ENCODE measurements around the gene ABHD16A. TPM values are rescaled to one million over a fixed set of nuclear protein-coding genes. Genes with fewer than 3 reads are reported as not detected.

ABHD16A gene
- total and polyA plus RNA-seq, 2 of the 13 experiments (the other 11 are each of a cell fraction or from before 2014, with no cell fraction given): 43.5 to 45.4 TPM

DNA sequence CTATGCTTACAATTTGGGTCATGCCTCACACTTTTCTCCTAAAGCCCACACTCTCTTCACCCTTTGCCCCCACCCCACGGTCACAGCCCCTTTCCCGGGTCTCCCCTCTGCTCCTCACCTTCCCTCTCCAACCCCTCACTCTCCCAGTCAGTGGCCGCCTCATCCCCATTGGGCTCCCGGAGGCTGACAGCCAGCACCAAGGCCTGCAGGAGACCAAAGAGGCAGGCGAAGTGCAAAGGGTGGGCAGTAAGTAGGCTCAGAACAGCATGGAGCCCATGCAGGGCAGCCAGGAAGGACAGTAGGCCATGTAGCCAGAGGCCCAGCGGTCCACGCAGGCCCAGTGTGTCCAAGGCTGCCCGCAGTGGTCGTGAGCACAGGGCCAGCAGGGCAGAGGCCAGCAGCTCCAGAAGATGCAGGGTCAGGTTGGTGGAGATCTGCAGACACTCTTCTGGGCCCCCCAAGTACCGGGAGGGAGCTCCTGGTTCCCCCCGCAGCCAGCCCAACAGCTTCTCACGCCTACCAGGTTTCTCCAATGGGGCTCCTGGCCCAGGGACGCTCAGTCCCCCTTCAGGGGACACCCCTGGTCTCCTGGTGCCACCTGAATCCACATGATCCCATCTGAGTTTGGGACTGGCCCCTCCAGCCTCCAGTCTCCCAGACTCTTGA, 44.0 kb downstream of the ABHD16A start (continued):
- TF ChIP-seq, protein P1, sequence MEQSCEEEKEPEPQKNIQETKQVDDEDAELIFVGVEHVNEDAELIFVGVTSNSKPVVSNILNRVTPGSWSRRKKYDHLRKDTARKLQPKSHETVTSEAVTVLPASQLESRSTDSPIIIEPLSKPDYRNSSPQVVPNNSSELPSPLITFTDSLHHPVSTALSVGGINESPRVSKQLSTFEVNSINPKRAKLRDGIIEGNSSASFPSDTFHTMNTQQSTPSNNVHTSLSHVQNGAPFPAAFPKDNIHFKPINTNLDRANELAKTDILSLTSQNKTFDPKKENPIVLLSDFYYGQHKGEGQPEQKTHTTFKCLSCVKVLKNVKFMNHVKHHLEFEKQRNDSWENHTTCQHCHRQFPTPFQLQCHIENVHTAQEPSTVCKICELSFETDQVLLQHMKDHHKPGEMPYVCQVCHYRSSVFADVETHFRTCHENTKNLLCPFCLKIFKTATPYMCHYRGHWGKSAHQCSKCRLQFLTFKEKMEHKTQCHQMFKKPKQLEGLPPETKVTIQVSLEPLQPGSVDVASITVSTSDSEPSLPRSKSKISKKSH (CRISPR knock-in tag; IDR thresholded peaks at IDR 0.05; ENCODE audit: borderline replicate concordance): peak; percentile 17; the same call in 1 of the 2 replicates
- TF ChIP-seq ZNF883 (CRISPR knock-in tag; IDR thresholded peaks at IDR 0.05; ENCODE audit: not compliant biosample characterization) (peak; percentile 46), KAT7 (CRISPR knock-in tag; IDR thresholded peaks at IDR 0.05; ENCODE audit: borderline replicate concordance) (no peak), HMGA1 (CRISPR knock-in tag; conservative IDR thresholded peaks at IDR 0.05) (no peak), ZNF816 (CRISPR knock-in tag; IDR thresholded peaks at IDR 0.05; ENCODE audit: borderline replicate concordance) (no peak), ZFY (CRISPR knock-in tag; IDR thresholded peaks at IDR 0.05) (peak; percentile 63), HOXA9 (CRISPR knock-in tag; IDR thresholded peaks at IDR 0.05; ENCODE audit: borderline replicate concordance) (0 out of 2 replicates have a peak, but pooled peaks have one; percentile 11), ZSCAN21 (CRISPR knock-in tag; IDR thresholded peaks at IDR 0.05; ENCODE audit: borderline replicate concordance) (peak; percentile 75; the same call in 1 of the 2 replicates), ZNF30 (CRISPR knock-in tag; IDR thresholded peaks at IDR 0.05) (peak; percentile 40; the same call in 1 of the 2 replicates), ZNF569 (CRISPR knock-in tag; IDR thresholded peaks at IDR 0.05; ENCODE audit: borderline replicate concordance) (no peak), KLF13 (CRISPR knock-in tag; IDR thresholded peaks at IDR 0.05) (no peak), ZNF101 (CRISPR knock-in tag; IDR thresholded peaks at IDR 0.05; ENCODE audit: borderline replicate concordance, low read depth) (no peak), TBX3 (IDR thresholded peaks at IDR 0.05; ENCODE audit: borderline replicate concordance) (no peak), SRY (CRISPR knock-in tag; IDR thresholded peaks at IDR 0.05) (peak; percentile 71; the same call in 1 of the 2 replicates), KDM5B (CRISPR knock-in tag; IDR thresholded peaks at IDR 0.05; ENCODE audit: borderline replicate concordance) (peak; percentile 67), NFYB (CRISPR knock-in tag; IDR thresholded peaks at IDR 0.05) (no peak; the same call in 1 of the 2 replicates), ZFX (CRISPR knock-in tag; IDR thresholded peaks at IDR 0.05; ENCODE audit: low read depth) (peak; percentile 71; the same call in 1 of the 2 replicates), TMF1 (CRISPR knock-in tag; IDR thresholded peaks at IDR 0.05; ENCODE audit: low read depth) (peak; percentile 29; the same call in 1 of the 2 replicates), ZNF775 (CRISPR knock-in tag; IDR thresholded peaks at IDR 0.05; ENCODE audit: borderline replicate concordance) (no peak), ZNF713 (CRISPR knock-in tag; IDR thresholded peaks at IDR 0.05) (0 out of 2 replicates have a peak, but pooled peaks have one; percentile 46), ONECUT2 (CRISPR knock-in tag; IDR thresholded peaks at IDR 0.05) (no peak)
- TF ChIP-seq, protein P2, sequence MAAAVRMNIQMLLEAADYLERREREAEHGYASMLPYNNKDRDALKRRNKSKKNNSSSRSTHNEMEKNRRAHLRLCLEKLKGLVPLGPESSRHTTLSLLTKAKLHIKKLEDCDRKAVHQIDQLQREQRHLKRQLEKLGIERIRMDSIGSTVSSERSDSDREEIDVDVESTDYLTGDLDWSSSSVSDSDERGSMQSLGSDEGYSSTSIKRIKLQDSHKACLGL (CRISPR knock-in tag; IDR thresholded peaks at IDR 0.05): 0 out of 2 replicates have a peak, but pooled peaks have one; percentile 28
- TF ChIP-seq, protein P3, sequence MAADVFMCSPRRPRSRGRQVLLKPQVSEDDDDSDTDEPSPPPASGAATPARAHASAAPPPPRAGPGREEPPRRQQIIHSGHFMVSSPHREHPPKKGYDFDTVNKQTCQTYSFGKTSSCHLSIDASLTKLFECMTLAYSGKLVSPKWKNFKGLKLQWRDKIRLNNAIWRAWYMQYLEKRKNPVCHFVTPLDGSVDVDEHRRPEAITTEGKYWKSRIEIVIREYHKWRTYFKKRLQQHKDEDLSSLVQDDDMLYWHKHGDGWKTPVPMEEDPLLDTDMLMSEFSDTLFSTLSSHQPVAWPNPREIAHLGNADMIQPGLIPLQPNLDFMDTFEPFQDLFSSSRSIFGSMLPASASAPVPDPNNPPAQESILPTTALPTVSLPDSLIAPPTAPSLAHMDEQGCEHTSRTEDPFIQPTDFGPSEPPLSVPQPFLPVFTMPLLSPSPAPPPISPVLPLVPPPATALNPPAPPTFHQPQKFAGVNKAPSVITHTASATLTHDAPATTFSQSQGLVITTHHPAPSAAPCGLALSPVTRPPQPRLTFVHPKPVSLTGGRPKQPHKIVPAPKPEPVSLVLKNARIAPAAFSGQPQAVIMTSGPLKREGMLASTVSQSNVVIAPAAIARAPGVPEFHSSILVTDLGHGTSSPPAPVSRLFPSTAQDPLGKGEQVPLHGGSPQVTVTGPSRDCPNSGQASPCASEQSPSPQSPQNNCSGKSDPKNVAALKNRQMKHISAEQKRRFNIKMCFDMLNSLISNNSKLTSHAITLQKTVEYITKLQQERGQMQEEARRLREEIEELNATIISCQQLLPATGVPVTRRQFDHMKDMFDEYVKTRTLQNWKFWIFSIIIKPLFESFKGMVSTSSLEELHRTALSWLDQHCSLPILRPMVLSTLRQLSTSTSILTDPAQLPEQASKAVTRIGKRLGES (CRISPR knock-in tag; IDR thresholded peaks at IDR 0.05; ENCODE audit: borderline replicate concordance): no peak
- TF ChIP-seq, protein P4, sequence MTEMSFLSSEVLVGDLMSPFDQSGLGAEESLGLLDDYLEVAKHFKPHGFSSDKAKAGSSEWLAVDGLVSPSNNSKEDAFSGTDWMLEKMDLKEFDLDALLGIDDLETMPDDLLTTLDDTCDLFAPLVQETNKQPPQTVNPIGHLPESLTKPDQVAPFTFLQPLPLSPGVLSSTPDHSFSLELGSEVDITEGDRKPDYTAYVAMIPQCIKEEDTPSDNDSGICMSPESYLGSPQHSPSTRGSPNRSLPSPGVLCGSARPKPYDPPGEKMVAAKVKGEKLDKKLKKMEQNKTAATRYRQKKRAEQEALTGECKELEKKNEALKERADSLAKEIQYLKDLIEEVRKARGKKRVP (CRISPR knock-in tag; IDR thresholded peaks at IDR 0.05): no peak
